Measurements from ENCODE around the gene TLR8. TPM values are rescaled to one million over a fixed set of nuclear protein-coding genes. Genes with fewer than 3 reads are reported as not detected.

TLR8 gene
- total RNA-seq, 1 donor from 2014 or later: 0.32 TPM

DNA sequence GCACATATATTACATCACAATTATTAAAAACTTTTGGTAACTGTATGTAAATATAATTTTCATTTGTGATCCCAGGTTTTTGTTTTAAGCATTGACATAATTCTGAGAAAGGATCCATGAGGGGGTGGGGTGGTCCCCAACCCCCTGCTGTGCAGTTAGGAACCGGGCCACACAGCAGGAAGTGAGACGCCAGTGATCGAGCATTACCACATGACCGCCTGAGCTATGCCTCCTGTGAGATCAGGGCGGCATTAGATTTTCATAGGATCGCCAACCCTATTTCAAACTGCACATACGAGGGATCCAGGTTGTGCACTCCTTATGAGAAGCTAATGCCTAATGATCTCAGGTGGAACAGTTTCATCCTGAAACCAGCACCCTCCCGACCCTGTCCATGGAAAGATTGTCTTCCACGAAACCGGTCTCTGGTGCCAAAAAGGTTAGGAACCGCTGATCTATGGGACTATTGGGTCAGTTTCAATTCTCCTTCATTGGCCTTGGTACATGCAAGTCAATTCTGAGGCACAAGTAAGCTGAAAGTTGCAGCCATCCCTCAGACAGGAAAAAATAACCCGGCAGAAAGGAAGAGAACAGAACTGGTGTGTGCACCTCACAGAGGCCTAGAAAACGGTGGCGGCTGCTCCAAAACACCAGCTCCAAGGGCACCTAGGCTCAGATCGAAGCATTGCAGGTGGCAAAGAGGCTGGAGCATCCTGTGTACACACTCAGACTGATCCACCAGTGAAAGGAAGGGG, 61.5 kb downstream of the TLR8 start:
- ATAC-seq: no peak

DNA sequence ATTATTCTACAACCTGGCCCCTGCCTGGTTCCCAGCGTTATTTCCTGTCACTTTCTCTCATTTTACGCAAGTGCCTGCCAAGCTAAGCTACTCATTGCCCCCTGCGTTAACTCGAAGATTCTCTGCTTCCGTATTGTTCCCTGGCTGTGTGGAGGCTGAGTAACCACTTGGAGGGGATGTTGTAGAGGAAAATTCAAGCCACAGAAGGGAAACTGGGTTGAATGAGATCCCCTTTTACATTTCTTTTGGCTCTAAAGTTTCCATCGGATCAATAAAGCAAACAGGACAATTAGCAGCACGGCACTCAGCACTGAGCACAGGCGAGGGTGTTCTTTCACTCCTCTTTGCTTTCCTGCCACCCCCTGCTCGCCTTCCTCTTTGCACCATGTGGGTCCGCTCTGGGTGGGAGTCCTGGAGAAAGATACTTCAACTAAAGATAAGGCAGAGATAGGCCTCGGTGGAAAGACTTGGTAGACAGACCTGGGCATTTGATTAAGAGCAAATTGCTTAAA, 64.3 kb downstream of the TLR8 start:
- no peak for ATAC-seq

- no peak for ATAC-seq
These were observed 65.0 kb downstream of the TLR8 start for GRCh38 chrX:12971282-12972003.

DNA sequence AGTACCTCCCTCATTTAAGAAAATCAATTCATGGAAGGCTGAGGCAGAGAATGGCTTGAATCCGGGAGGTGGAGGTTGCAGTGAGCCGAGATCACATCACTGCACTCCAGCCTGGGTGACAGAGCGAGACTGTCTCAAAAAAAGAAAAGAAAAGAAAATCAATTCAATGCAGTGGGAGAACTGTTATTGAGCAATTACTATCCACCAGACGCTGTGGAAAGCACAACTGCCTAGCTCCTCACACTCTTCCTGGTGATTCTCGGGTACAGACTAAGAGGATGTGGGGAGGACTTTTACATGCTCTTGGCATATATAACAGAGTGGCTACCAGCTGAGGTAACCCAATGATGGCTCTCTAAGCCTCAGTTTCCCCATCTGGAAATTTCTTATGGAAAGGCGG, 65.8 kb downstream of the TLR8 start:
- ATAC-seq: no peak

Other genes with a start within 250 kb of the TLR8 start
- 37.3 TPM for gene PRPS2, start 115.2 kb upstream of the TLR8 start, total RNA-seq
- 0.08 TPM for gene TLR7, start 39.5 kb upstream of the TLR8 start, total RNA-seq
- 1,041 TPM for gene TMSB4X, start 68.5 kb downstream of the TLR8 start, total RNA-seq
- not detected for gene FAM9C, start 138.0 kb downstream of the TLR8 start, total RNA-seq

All from esophagus mucosa (tissue), 1 donor.